Measurements from ENCODE around the gene MSH2. TPM values are rescaled to one million over a fixed set of nuclear protein-coding genes. Genes with fewer than 3 reads are reported as not detected.

MSH2 gene
- total RNA-seq, 6 donors from 2014 or later: 6.1 to 16.3 (median 10.2) TPM

GRCh38 chr2:47509250-47509649 is 106.3 kb downstream of the MSH2 start:
- no peaks in the 10 kb centered on the region for H3K27me3 ChIP-seq
- H3K36me3 ChIP-seq: no peaks in the 10 kb centered on the region
- H3K27ac ChIP-seq: no peak overlapping the region
- WGBS, 2 donors: 73 to 85% methylated on average over 4 of the region's 4 CpGs
- no peaks in the 10 kb centered on the region for H3K4me1 ChIP-seq
- ATAC-seq (ENCODE audit: low FRiP score in 2 of 2): no peak
- H3K9me3 ChIP-seq: peaks cover 0 to 4% (median 0%) of the 10 kb centered on the region in 4 donors
- DNase-seq: no peak
- TF ChIP-seq POLR2A (IDR thresholded peaks at IDR 0.05): no peak
- TF ChIP-seq POLR2AphosphoS5 (IDR thresholded peaks at IDR 0.05): no peak
- no peak for TF ChIP-seq EP300 (IDR thresholded peaks at IDR 0.05)
- TF ChIP-seq CTCF (IDR thresholded peaks at IDR 0.05): no peak
- no peak overlapping the region for H3K4me3 ChIP-seq

DNA sequence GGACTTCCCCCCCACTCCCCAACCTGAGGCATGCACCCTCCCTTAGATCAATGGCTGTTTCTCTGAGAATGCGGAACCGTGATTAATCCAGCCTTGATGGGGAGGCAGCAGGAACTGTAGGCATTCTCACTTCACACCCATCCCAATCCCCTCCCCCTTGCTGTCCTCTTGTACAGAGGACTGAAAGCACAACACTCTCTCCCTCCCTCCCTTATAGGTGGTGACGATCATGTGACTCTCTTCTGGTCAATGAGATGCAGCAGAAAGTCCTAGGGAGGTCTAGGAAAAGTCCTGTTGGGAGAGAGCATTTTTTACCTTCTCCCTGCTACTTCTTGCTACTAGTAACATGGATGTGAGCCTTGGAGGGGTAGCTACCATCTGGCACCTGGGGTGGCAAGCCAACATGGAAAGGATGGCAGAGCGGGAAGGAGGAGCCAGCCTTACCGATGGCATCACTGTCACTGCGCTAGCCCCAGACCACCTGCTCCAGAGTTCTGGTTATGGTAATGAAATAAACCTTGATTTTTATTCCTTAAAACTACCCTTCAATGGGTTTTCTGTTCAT is 106.9 kb downstream of the MSH2 start:
- DNase-seq (no peak), ATAC-seq (ENCODE audit: low FRiP score in 2 of 2) (no peak)
- no peaks in the 10 kb centered on the region for H3K36me3 ChIP-seq
- H3K27me3 ChIP-seq: no peaks in the 10 kb centered on the region
- H3K4me1 ChIP-seq: no peaks in the 10 kb centered on the region
- 95% methylated on average over 6 of the region's 6 CpGs for WGBS, 2 donors
- H3K4me3 ChIP-seq: no peak overlapping the region
- no peak overlapping the region for H3K27ac ChIP-seq
- TF ChIP-seq POLR2A (IDR thresholded peaks at IDR 0.05) (no peak), EP300 (IDR thresholded peaks at IDR 0.05) (no peak), CTCF (IDR thresholded peaks at IDR 0.05) (no peak), POLR2AphosphoS5 (IDR thresholded peaks at IDR 0.05) (no peak)
- peaks cover 0 to 4% (median 0%) of the 10 kb centered on the region in 4 donors for H3K9me3 ChIP-seq

GRCh38 chr2:47510745-47511144 is 107.8 kb downstream of the MSH2 start:
- Histone ChIP-seq H3K27me3 (no peaks in the 10 kb centered on the region), H3K4me3 (no peak overlapping the region), H3K9me3 (peaks cover 0 to 4% (median 0%) of the 10 kb centered on the region in 4 donors), H3K4me1 (no peaks in the 10 kb centered on the region), H3K36me3 (no peaks in the 10 kb centered on the region), H3K27ac (no peak overlapping the region)
- no peak for ATAC-seq (ENCODE audit: low FRiP score in 2 of 2)
- no peak for TF ChIP-seq POLR2AphosphoS5 (IDR thresholded peaks at IDR 0.05)
- TF ChIP-seq EP300 (IDR thresholded peaks at IDR 0.05): no peak
- no peak for TF ChIP-seq CTCF (IDR thresholded peaks at IDR 0.05)
- TF ChIP-seq POLR2A (IDR thresholded peaks at IDR 0.05): no peak
- DNase-seq: no peak
- WGBS, 2 donors: 91 to 97% methylated on average over 4 of the region's 4 CpGs

- no peak overlapping the region for H3K27ac ChIP-seq
- H3K27me3 ChIP-seq: no peaks in the 10 kb centered on the region
- DNase-seq: no peak
- H3K9me3 ChIP-seq: peaks cover 0 to 4% (median 0%) of the 10 kb centered on the region in 4 donors
- 100% methylated on average over 1 of the region's 1 CpG for WGBS, 2 donors
- no peaks in the 10 kb centered on the region for H3K36me3 ChIP-seq
- no peak for ATAC-seq (ENCODE audit: low FRiP score in 2 of 2)
- TF ChIP-seq CTCF (IDR thresholded peaks at IDR 0.05) (no peak), EP300 (IDR thresholded peaks at IDR 0.05) (no peak), POLR2A (IDR thresholded peaks at IDR 0.05) (no peak), POLR2AphosphoS5 (IDR thresholded peaks at IDR 0.05) (no peak)
- H3K4me1 ChIP-seq: no peaks in the 10 kb centered on the region
- no peak overlapping the region for H3K4me3 ChIP-seq
These were observed 109.7 kb downstream of the MSH2 start for GRCh38 chr2:47512581-47513083.

DNA sequence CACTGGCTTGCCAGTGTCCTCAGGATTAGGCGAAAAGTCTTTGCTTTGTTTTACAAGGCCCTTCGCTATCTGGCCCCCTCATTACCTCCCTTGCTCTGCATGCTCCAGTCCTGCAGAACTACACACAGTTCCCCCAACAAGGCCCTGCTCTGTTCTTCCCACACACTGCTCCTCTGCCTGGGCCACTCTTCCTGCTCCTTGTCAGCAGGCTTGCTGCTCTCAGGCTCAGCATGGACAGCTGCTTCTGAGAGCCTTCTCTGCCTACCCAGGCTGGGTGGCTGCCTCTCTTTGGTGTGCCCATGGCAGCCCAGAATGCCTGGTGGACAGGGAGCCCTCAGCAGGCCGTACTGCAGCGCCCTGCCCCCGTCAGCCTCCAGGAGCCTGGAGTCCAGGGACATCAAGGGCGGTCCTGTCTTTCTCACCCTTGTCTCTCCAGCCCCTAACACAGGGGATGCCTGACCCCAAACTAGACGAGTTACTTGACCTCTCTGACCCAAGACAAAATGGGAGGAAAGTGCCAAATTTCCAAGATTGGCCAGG is 111.1 kb downstream of the MSH2 start:
- TF ChIP-seq POLR2A (IDR thresholded peaks at IDR 0.05): no peak
- no peak for TF ChIP-seq POLR2AphosphoS5 (IDR thresholded peaks at IDR 0.05)
- TF ChIP-seq CTCF (IDR thresholded peaks at IDR 0.05): no peak
- no peak for TF ChIP-seq EP300 (IDR thresholded peaks at IDR 0.05)
- no peak for ATAC-seq (ENCODE audit: low FRiP score in 2 of 2)

More for the DNA sequence above, 111.1 kb downstream of the MSH2 start:
- H3K4me1 ChIP-seq: no peaks in the 10 kb centered on the region
- H3K4me3 ChIP-seq: no peak overlapping the region
- no peak overlapping the region for H3K27ac ChIP-seq
- no peak for DNase-seq
- WGBS, 2 donors: 93 to 94% methylated on average over 4 to 7 of the region's 7 CpGs
- no peaks in the 10 kb centered on the region for H3K36me3 ChIP-seq
- H3K9me3 ChIP-seq: peaks cover 0 to 4% (median 0%) of the 10 kb centered on the region in 4 donors
- H3K27me3 ChIP-seq: no peaks in the 10 kb centered on the region

Data from upper lobe of left lung (tissue), 6 donors.